Cortex of kidney (tissue), 1 donor: Measurements from ENCODE around the gene RARB.

ENCODE experiments used
- DNase-seq: peaks from one replicate; lab custom pipeline; 2025; lab: John Stamatoyannopoulos, UW

The RARB gene

DNA sequence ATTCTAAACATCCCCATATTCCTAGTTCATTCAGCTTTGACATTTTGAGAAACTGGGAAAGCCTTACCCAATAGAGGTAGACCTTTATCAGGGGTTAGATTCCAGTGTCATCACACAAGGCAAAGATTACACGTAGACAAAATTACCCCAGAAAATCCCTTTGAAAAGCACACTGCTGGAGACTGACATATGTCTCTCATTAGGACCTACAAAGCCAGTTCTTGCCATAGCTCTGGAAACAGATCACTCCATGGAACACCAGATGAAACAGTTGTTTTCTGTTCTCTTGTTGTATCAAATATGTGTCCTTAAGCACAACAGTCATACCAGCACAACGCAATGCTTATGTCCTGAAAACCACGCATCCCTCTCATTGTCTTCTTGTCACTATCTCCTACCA lies 44.7 kb downstream of the RARB start:
- no peak for DNase-seq

GRCh38 chr3:25473246-25473645 lies 45.2 kb downstream of the RARB start:
- no peak for DNase-seq

GRCh38 chr3:25474052-25474451 lies 46.0 kb downstream of the RARB start:
- DNase-seq, result no peak

GRCh38 chr3:25476639-25477038 lies 48.6 kb downstream of the RARB start:
- no peak for DNase-seq

GRCh38 chr3:25478211-25478757 lies 50.2 kb downstream of the RARB start:
- DNase-seq, result no peak

DNA sequence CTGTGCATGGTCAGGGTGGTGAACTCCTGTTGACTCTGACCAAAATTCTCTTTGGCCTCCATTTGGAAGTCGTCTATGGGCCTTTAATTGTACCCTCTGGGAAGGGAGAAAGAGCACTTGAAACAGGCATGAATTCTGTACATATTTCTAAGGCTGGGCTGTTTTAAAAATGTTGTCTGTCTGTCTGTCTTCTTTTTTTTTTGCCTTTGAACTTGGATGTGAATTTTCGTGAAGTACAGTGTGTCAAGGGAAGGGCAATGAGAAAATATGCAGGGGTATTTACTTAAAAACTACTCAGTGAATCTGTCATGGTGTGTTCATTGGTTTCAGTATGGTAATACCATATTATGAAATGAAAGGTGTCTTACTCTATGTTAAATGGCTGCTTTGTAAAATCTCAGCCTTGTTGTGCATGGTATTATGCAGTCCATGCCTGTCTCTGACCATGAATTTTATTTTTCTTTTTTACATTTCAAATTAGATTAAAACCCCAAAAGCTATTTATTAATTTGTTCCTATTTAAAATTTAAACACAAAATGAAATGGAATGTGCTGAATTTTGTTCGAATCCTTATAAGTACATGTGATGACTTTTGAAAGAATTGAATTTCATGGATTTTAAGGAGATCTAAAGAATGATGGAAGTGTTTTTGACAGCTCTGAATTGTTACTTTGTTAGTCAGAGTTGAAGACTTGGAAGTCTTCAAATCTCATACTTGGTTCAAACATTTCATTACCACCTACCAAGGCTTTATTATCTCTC lies 51.1 kb downstream of the RARB start:
- DNase-seq, result no peak

DNA sequence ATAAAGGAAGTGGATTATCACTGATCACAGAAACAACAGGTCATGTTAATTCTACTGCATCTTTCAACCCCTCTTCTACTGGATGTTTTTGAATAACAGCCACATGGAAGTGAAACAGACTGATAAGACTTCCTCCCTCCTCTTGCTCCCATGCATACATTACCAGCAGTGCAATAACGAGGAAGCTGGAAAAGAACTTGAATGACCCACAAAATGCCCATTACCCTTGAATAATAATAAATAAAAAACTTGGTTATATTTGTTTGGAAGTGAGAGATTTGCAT lies 51.6 kb downstream of the RARB start:
- no peak for DNase-seq

GRCh38 chr3:25480811-25481210 lies 52.7 kb downstream of the RARB start:
- no peak for DNase-seq

DNA sequence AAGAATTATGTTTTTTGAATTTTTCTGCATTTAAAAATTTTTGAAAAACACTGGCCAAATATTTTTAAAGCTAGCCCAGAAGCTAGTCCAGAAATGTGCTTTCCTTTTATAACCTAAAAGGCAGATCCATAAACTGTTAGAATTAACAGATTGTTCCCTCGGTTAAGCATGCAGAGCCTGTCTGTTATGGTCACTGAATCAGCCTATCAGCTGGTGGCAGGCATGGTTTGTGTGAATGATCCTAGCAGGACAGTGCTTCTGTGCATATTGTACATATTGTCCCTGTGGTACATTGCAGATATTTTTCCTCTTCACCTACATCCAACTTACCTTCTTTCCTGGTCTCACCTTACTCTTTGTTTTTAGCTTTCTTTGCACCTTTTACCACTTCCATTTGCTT lies 53.3 kb downstream of the RARB start:
- no peak for DNase-seq

DNA sequence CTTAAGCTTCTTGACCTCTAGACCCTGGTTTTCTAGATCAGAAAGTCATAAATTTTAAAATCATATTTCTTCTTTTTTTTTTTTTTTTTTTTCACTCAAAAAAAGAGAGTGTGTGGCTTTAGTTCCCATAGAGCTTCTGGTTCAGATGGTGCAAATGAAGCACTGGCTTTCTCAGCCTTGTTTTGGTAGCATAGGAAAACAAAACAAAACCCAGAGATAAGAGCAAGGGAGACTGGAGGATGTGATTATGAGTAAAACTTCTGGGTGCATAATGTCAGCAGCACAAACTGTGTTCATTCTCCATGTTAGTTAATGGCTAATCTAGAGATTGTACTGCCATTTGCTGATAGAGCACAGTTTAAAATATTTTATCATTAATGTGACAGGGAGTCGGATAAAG lies 55.4 kb downstream of the RARB start:
- DNase-seq, result no peak

DNA sequence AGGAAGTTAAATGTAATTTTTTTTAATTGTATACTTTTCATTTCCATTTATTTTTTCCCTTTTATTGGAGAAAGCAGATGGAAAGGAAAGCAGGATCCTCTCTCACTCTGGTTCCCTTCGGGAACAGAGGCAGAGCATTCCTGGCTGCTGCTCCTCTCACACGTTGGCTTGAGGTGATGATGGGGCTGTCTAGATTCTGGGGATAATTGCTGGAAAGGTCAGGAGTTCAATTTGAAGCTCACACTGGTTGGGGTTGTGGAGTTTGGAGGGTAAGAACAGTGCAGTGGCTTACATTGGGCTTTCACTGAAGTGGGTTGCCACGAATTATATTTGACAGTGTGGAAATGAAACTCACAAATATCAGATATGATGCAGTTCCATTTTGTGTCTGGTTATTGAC lies 57.6 kb downstream of the RARB start:
- no peak for DNase-seq

GRCh38 chr3:25486932-25487331 lies 58.9 kb downstream of the RARB start:
- DNase-seq, result no peak

GRCh38 chr3:25489858-25490593 lies 62.0 kb downstream of the RARB start:
- DNase-seq, result no peak

GRCh38 chr3:25493246-25493645 lies 65.2 kb downstream of the RARB start:
- no peak for DNase-seq

DNA sequence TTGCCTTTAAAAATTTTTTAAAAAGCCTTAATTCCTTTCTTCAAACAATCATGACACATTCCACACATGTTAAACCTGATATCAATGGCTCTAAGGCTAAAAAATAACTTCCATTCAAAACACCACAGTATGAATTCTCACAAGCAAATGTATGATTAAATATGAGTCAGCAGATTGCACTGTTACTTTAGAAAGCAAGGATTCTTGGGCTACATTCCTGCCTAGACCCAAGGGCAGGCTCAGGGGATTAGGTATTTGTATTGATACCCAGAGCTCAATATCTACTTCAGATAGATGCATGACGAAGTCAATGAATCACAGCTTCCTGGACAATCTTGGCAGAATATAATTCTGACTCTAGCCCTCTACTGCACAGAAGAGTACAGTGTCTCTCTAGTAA lies 65.7 kb downstream of the RARB start:
- DNase-seq, result no peak

DNA sequence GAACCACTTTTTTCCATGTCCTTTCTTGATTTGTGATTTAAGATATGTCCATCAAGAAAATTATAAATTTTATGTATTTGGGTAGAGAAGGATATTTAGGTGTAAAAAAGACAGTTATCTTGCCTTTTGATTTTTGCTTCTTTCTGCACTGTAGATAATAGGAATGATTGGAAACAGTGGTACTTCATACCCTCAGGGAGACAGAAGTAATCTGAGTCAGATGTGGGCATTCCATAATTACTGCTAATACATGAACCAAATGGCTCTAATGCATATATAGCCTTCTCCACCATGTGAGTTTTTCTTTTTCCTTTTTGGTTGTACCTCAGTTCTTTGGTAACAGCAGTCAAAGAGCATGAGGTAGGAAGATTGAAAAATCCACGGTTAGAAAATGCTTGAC lies 67.2 kb downstream of the RARB start:
- DNase-seq, result no peak

DNA sequence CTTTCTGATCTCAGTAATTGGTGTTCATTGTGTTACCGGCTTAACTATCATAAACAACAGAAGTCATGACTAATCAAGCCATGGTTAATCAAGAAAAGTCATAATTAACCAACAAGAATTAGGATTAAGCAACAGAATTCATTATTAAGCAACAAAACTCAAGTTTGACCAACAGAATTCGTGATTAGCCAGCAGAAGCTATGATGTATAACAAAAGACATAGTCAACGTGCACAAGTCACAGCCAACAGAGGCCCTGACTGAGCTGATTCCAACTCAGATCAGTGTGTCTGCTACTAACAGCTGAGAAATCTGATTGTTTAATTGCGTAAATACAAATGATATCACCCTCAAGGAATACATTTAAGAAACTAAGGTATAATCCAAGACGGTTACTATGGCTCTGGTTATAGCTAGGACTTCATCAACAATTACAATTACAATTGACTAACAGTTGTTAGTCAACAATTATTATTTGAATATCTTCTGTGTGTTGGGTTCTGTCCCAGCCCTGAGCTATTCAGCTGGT lies 67.7 kb downstream of the RARB start:
- DNase-seq, result no peak

DNA sequence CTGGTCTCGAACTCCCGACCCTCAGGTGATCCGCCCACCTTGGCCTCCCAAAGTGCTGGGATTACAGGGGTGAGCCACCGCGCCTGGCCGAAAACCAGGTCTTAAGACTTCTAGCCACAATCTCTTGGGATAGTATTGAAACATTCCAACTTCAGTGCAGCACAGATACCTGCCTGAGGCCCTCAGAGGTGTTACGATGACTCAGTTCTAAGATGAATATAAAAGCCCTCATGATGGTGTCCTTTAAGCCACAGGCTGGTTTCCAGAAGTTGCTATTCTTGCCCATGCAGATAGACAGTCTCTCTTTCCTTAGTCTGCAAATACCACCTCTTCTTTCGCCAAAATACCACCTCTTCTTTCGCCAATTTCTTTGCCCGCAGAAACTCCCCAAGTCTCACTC lies 69.0 kb downstream of the RARB start:
- no peak for DNase-seq

DNA sequence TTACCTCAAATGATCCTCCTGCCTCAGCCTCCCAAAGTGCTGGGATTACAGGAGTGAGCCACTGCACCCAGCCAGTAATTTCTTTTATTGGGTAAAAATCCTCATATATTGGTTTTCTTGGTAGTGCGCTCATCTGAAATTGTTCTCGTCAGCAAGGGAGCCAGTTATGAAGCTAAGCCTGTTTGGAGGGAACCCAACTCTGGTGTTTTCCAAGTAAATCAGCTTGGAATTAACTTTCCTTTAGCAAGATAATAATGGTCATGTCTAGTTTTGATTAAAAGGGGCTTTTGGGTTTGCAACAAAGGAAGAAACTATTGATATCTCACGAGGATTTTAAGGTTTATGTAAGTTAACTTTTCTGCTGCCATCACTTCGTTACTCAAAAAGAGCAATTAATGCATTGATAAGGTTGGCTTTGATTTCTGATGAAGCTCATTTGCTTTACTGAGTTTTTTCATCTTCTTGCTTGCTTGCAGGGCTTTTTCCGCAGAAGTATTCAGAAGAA lies 72.7 kb downstream of the RARB start:
- DNase-seq, result no peak

DNA sequence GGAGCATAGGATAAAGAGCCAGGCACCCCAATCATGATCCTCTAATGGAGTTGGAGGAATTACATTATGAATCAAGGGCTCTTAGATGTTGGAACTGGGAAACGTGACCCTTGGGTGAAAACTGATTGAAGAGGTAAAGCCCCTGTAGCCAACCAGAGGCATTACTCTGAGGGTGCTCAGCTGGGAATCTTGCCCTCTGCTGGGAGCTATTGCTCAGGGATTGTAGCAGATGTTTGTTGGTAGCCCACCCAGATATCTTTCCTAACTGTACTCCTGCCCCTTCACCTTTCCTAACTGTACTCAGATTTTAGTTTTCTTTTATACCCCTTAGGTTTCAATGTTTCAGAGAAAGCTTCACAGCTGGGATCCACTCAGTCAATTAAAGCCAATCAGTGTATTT lies 74.2 kb downstream of the RARB start:
- no peak for DNase-seq

DNA sequence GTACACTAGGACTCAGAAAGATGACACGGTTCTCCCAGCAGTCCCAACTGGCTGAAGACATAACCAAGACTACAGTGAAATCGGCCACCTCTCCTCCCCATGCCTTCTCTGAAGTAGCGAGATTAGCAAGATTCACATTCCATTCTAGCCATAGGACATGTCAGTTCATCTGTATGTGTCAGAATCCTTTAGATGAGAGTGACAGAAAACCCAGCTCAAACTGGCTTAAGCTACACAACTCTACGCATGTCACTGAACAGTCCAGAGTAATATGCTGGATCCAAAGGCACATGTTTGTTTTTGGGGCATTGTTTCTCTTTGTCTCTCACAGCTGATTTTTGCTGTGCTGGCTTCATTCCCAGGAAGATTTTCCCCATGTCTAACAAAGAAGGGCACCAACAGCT lies 75.8 kb downstream of the RARB start:
- DNase-seq, result no peak

GRCh38 chr3:25505581-25505980 lies 77.5 kb downstream of the RARB start:
- no peak for DNase-seq

DNA sequence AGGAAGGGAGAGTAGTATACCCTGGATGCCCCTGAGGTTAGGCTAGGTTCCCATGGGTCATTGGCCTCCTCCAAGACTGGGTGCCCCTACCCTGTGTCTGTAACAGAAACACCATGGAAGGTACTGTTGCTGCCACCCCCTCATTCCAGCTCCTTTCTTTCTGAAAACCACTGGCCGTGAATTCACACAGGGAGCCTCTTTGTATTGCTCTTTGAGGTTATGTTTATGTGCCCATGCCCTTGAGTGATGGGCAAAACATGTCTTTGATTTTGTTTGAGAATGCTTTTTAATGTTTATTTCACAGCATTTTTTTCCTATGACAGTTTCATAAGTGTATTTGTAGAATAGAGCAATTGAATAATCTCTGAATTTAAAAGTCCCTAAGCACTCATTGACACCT lies 79.7 kb downstream of the RARB start:
- no peak for DNase-seq
